HTERT RPE-1 (cell line): ENCODE data around the gene LMOD3.

Source experiments
- in situ Hi-C: fragments of 300-500 bp; cut with MboI; formaldehyde crosslinking; loops from 4 replicates; pipeline ENCODE4 v1.14.3; 2020; ENCODE audit warnings: low sequenced_read_pairs

The LMOD3 gene

GRCh38 chr3:69065318-69065964, 57.0 kb downstream of the LMOD3 start:
- in situ Hi-C loops, result no loop called here

GRCh38 chr3:69063636-69064035, 58.8 kb downstream of the LMOD3 start:
- in situ Hi-C loops, result no loop called here

GRCh38 chr3:69059688-69060087, 62.7 kb downstream of the LMOD3 start:
- in situ Hi-C loops, result no loop called here

DNA sequence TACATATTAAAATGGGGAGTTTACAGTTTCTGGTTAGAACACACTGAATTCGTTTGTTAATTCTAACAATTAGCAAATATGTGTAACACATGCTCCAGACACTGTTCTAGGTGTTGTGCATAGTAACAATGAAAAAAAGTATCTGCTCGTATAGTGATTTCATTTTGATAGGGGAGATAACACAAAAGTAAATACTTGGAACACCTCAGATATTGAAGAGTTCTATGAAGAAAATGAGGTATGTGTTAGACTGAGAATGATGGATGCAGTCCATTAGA, 63.5 kb downstream of the LMOD3 start:
- in situ Hi-C loops, result no loop called here

GRCh38 chr3:69058180-69058946, 64.0 kb downstream of the LMOD3 start:
- in situ Hi-C loops, result no loop called here
